GM18873 (cell line): ENCODE measurements around the gene DLG5.

Source experiments
- ATAC-seq: cut with Tn5 transposase; IDR thresholded peaks from one replicate; pipeline ENCODE4 v1.9.1; 2021; ENCODE audit warnings: mild to moderate bottlenecking, moderate library complexity, moderate number of reproducible peaks; ENCODE audit not compliant: unreplicated experiment, low FRiP score

Gene DLG5, protein sequence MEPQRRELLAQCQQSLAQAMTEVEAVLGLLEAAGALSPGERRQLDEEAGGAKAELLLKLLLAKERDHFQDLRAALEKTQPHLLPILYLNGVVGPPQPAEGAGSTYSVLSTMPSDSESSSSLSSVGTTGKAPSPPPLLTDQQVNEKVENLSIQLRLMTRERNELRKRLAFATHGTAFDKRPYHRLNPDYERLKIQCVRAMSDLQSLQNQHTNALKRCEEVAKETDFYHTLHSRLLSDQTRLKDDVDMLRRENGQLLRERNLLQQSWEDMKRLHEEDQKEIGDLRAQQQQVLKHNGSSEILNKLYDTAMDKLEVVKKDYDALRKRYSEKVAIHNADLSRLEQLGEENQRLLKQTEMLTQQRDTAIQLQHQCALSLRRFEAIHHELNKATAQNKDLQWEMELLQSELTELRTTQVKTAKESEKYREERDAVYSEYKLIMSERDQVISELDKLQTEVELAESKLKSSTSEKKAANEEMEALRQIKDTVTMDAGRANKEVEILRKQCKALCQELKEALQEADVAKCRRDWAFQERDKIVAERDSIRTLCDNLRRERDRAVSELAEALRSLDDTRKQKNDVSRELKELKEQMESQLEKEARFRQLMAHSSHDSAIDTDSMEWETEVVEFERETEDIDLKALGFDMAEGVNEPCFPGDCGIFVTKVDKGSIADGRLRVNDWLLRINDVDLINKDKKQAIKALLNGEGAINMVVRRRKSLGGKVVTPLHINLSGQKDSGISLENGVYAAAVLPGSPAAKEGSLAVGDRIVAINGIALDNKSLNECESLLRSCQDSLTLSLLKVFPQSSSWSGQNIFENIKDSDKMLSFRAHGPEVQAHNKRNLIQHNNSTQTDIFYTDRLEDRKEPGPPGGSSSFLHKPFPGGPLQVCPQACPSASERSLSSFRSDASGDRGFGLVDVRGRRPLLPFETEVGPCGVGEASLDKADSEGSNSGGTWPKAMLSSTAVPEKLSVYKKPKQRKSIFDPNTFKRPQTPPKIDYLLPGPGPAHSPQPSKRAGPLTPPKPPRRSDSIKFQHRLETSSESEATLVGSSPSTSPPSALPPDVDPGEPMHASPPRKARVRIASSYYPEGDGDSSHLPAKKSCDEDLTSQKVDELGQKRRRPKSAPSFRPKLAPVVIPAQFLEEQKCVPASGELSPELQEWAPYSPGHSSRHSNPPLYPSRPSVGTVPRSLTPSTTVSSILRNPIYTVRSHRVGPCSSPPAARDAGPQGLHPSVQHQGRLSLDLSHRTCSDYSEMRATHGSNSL (N-terminal part only)

DNA sequence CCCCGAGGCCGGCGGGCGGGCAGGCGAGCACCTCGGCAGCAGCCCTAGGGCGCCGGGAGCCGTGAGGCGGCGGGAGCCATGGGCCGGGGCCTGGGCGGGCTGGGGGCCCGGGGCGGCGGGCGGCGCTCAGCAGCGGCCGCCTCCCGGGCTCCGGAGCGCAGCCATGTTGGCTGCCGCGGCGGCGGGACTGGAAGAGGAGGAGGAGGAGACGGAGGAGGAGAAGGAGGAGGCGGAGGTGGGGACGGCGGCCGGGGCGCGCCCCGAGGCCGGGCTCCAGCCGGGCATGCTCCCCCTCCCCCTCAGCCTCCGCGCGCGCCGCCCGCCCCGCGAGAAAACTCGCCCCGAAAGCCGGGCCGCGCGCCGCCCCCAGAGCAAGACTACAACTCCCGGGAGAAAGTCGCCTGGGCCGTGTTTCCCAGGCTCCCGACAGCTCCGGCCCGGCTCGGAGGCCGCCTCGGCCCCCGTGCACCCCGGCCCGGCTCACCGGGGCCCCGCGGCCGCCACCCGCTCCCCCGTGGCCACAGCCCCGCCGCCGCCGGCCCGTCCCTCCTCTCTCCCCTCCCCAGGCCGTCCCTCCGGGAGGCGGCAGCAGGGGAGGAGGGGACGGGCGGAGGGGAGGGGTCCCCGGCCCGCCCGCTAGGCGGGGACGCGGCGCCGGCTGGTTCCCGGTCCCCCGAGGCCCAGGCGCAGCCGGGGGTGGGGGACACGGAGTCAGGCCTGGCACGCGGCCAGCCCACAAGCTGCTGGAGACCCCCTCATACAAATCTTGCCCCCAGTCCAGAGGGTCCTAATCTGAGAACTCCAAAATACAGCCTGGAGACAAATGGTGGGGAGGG, at the start of gene DLG5:
Gene DLG5, minus strand, starts transcription at position 190 of the 836 bp plus-strand sequence. CDS start 235 bp downstream, outside the sequence.
- ATAC-seq: no peak

DNA sequence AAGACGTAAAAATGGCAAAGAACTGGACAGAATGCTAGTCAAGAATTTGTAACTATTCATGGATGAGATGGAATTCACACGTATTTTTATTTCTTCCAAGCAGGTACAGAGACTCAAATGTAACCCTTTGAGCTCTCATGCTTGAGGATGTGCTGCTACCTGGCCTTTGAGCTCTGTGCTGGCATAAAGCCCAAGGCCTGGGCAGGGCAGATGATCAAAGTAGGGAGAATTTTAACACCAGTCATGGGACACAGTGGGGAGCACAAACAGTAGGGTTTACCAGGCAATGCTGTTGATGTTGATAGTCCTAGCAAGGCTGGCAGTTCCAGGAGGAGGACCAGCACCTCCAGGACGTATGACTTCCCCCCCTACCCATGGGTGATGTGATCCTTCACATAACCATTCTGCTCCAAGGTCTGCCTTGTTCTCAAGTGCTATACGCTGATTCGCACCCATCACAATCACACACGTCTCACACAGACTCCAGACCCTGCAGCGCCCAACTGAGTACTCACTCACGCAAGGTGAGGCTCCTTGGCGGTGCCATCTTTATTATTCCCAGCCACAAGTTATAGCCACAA, 48.6 kb upstream of the DLG5 start:
- no peak for ATAC-seq

DNA sequence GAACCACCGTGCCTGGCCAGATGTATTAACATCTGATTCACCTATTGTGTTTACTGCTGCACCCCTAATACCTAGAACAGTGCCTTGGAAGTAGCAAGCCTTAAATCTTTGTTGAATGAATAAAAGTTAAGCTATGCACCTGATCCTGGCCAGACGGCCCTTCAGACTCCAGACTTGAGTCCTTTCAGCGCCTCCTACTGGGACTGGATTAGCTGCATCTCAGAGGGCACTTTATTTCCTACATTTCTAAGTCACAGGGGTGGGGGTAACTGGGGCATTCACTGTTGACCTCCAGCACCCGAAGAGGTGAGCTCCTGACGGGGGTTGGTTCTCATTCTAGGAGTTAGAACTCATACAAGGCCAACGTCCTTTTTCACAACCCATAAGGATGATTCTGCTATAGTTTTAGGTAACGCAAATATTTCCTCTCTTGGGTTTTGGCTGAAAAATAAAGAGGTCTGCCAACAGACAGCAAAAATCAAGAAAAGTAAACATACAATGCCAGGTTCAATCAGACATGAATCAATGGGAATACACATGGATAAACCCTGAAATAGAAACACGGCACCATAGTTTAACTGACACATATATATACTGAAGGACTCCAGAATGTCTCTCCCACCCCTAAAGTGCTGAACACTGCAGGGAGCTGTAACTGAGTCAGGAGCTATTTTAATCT, 48.0 kb upstream of the DLG5 start:
- ATAC-seq: no peak

DNA sequence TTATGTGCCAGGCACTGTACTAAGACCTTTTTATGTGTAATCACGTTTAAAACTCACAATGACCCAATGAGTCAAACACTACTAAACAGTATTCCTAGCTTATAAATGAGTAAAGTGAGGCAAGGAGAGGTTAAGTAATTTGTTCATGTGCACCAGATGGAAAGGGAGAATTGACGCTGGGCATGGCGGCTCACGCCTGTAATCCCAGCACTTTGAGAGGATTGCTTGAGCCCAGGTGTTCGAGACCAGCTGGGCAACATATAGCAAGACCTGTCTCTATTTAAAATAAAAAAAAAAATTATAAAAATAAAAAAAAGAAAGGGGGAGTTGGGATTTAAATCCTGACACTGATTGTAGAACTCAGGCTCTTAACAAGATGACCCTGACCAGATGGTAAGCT, 46.7 kb upstream of the DLG5 start:
- no peak for ATAC-seq

DNA sequence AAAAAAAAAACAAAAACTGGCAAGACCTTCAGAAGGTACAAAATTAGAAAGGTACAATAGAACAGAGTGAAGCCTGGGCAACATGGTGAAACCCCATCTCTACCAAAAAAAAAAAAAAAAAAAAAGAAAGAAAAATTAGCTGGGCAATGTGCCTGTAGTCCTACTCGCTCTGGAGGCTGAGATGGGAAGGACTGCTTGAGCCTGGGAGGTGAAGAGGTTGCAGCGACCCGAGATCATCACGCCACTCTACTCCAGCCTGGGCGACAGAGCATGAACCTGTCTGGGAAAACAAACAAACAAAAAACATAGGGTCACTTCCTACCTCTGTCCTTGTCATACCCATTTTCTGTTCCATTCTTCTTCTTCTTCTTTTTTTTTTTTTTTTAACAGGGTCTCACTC, 45.6 kb upstream of the DLG5 start:
- no peak for ATAC-seq

DNA sequence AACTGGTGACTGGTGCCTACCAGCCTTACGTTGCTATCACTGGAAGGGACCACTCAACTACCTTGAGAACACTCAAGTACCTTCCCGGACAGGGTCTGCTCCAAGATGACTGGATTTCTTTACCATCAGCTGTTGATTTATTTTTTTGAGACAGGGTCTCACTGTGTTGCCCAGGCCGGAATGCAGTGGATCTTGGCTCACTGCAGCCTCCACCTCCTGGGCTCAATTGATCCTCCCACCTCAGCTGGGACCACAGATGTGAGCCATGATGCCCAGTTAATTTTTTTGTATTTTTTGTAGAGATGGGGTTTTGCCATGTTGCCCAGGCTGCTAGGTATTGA, 45.2 kb upstream of the DLG5 start:
- ATAC-seq: no peak

DNA sequence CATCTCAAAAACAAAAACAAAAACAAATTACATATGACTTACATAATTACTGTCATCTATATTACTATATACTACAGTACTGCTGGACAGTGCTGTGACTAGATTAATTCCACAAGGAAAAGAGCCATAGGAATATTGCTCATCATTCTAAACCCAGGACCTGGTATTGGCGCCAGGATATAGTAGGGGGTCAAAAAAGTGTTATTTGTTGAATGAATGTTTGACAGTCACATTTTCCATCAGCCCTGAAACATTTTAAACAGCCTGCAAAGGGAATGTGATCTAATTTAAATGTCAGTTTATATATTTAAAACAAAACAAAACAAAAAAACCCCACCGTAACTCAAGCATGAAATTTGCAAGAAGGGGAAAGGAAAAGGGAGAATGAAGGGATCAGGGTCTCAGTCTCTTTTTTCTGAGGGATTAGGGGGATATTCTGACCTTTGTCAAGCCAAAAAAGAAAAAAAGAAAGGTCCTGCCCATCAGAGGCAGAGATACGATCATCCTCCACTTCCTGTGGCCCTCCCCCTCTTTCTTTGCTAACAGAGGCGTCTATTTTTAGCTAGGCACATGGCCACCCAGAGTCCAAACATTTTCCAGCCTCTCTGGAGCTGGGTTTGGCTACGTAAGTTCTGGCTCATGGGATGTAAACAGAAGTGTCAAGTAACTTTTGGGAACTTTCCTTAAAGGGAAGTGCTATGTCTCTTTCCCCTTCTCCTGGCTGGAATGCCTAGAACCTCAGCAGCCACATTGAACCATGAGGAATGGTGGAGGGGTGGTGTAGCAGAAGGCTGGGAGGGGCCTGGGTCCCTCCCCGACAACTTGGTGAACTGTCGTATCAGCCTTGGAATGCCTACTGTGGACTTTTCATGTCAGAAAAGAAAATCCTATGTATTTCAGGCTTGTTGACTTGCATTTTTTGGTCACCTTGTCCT, 44.6 kb upstream of the DLG5 start:
- ATAC-seq: no peak

DNA sequence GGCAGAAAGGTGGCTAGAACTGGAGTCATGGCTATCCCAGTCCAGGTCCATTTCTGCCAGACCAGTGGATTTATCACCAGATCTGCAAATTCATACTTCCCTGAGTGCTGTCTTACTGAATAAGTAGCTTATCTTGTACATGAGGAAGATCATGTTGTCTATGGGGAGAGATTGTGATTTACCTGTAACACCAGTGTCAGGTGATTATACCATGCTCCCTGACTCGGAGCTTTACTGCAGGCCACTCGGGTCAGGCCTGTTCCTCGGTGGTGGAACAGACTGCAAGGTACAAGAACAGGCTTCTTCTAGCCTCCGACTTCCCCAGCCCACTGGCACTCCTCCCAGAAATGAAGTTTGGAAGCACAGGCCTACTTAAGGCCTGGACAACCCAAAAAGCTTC, 42.6 kb upstream of the DLG5 start:
- ATAC-seq: no peak

DNA sequence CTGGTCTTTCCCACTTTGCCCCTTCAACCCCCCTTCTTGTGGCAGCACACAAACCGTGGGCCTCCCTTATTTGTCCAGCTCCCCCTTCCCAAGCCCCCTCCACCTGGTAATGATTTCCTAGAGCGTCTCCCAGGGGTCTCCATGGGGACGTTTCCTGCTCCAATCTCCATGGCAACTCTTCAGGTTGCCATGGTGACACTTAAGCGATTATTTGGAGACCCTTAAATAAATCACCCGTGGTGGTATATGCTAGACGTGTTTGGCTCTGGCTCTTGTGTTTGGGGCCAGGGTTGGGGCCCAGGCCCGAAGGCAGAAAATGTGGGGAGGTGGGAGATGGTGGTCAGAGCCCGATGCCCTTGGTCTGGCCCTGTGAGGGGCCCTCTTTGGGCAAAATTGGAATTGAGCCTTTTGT, 41.1 kb upstream of the DLG5 start:
- ATAC-seq: no peak

DNA sequence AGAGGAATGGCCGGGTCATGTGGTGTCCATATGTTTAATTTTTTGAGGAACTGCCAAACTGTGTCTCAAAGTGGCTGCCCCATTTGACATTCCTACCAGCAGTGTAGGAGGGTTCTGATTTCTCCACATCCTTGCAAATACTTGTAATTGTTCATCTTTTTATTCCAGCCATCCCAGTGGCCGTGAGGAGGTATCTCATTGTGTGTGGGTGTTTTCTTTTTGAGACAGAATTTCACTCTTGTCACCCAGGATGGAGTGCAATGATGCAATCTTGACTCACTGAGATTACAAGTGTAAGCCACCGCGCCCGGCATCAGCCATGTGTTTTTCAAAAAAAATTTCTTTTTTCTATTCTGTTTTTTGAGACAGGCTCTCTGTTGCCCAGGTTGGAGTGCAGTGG, 38.7 kb upstream of the DLG5 start:
- no peak for ATAC-seq

DNA sequence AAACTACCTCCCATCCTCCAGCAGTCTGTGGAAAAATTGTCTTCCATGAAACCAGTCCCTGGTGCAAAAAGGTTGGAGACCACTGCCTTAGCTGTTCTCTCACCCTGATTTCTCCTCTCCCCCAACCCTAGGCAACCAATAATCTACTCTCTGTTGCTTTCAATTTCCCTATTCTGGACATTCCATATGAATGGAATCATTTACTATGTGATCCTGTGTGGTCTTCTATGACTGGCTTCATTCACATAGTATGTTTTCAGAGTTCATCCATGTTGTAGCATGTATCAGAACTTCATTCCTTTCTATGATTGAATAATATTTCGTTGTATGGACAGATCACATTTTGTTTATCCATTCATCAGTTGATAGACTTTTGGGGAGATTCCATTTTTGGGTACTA, 38.3 kb upstream of the DLG5 start:
- no peak for ATAC-seq

DNA sequence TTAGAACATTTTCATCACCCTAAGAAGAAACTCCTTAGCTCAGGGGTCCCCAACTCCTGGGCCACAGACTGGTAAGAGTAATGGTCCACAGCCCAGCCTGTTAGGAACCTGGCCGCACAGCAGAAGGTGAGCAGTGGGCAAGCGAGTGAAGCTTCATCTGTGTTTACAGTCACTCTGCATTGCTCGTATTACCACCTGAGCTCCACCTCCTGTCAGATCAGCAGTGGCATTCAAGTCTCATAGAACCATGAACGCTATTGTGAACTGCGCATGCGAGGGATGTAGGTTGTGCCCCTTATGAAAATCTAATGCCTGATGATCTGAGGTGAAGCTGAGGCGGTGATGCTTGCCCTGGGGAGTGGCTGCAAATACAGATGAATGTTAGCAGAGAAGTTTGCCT, 37.3 kb upstream of the DLG5 start:
- no peak for ATAC-seq

DNA sequence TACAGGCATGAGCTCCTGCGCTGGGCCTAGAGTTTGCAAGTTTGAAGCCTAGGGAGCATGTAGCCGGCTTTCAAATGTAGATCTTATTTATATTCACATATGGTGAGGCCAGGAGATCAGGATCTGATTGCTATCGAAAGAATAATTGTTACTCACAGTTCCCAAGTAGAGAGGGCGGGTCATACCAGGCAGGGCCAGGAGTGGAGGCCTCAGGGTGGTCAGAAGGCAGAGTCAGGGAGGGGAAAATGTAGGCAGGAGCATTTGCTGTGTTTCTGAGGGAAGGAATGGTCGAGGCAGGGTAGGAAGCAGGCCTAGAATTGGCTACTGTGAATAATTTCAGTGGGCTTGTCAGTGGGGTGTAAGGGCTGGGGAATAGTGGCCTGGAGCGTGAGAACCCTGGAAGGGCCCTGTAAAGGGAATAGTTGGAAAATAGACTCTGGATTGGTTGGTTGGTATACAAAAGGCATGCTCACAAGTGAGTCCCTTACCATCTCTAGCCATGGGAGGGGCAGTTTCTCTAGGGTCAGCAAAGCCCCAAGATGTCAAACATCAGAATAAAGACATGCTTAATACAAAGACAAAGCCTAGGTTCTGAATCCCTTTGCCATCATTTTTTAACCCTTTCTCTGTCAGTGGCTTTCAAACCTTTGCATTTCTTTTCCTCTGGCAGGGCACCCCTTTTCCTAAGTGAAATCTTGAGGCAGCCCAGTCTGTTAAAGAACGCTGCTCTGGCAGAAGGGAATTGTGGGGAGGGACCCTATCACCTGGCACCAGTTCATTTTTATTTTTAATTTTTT, 36.0 kb upstream of the DLG5 start:
- ATAC-seq: no peak

DNA sequence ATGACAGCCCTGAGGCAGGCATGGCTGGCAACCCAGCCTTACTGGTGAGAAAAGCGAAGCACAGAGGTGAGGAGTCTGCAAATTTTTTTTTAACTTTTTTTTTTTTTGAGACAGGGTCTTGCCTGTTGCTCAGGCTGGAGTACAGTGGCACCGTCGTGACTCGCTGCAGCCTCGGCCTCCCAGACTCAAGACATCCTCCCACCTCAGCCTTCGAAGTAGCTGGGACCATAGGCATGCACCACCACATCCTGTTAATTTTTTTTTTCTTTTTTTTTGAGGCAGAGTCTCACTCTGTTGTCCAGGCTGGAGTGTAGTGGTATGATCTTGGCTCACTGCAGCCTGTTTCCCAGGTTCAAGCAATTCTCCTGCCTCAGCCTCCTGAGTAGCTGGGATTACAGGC, 35.1 kb upstream of the DLG5 start:
- ATAC-seq: no peak

DNA sequence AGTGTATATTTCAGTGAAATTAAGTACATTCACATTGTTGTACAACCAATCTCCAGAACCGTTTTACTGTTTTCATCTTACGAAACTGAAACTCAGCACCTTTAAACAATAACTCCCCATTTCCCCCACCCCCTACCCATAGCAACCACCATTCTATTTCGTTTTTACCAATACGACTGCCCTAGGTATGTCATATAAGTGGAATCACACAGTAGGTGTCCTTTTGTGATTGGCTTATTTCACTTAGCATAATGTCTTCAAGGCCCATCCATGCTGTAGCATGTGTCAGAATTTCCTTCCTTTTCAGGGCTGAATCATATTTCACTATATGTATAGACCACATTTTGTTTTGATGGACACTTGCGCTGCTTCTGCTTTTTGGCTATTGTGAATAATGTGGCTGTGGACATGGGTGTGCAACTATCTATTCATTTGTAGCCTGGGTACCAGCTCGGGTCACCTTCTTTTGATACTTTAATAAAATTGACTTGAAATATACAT, 34.3 kb upstream of the DLG5 start:
- ATAC-seq: no peak

DNA sequence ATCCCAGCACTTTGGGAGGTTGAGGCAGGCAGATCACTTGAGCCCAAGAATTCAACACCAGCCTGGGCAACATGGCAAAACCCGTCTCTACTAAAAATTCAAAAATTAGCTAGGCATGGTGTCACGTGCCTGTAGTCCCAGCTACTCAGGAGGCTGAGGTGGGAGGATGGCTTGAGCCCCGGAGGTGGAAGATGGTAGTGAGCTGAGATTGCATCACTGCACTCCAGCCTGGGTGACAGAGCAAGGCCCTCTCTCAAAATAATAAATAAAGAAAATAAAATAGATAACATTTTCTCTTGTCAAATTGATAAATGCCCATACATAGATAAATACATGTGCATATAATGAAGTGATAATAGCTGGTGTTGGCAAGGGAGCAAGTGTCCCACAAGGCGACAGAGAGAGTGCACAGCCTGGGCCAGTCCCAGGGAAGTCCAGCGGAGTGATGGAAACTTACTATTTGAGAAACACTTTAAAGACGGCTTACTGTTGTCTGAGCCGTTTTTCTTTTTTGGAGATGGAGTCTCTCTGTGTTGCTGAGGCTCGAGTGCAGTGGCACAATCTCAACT, 33.4 kb upstream of the DLG5 start:
- no peak for ATAC-seq

DNA sequence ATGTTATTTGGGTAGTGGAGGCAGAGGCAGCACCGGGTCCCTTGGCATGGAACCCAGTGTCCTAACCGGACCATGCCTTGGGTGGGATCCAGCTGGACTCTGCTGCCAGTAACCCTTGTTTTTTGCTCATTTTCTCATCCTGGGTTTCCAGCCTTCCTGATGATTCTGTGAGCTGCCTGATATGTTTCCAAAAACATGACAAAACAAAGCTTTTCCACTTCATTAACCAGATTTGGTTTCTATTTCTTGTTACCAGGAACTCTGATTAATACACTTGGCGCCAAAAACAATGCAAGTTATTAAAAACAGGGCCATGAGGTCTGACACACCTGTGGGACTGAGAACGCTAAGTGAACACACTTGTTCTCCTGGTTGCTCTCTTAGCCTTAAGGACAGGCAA, 32.8 kb upstream of the DLG5 start:
- ATAC-seq: no peak
